ENCODE measurements around the gene ATOH1.

Gene ATOH1

DNA sequence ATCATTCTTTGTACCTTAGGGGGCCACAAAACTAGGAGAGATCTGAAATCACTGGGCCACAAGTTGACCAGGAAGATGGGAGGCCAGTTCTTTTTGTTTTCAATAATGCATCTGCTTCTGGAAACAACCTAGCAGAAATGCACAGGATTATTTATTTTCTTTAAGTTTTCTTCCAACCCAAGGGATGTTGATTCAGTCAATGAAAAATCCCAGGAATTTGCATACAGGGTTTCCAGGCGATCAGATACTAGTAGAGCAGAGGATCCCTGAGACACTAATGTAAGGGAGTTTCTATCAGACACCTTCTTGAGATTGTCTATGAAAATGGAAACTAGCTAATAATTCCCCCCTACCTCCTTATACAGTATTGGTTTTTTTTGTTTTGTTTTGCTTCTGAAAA lies 7.4 kb downstream of the ATOH1 start:
- DNase-seq: no peak

DNA sequence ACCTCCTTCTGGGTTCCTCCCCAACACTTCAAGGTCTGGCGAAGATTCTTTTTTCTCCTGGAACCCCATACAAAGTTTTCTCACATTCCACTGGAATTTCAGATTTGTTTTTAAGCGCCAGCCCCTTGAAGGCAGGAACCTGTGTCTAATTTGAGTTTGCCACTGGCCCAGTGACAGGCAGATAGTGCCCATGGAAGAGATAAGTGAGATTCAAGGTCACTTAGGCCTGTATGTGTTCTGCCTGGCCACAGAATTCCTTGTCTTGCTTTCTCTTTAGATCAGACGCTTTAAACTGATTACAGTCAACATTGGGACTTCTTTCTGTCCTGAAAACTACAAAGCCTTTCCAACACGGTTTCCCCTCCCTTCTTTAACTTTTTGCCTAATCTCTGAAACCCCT lies 11.2 kb downstream of the ATOH1 start:
- DNase-seq: no peak

DNA sequence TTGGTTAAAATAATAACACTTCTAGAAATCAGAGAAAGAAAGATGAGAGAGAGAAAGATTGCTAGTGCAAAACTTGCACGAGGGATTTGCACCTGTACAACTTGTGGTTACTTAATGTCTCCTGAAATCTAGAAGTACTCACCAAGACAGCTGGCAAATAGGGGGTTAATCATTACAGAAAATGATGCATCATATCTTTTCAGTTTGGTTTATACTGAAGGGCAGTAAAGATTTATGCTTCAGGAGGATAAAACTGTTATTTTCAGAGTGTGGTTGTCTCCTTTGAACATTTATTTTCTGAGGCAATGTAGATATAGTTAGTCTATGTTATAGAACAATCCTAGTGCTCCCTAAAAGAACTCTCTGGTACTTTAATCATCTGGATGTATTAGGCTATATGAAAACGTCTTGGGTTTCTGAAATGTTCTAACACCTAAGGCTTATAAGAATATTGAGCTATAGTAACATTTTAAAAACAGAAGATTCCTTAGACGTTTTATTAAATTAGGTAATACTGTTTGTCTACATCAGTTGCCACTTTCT lies 13.3 kb downstream of the ATOH1 start:
- DNase-seq: no peak

DNA sequence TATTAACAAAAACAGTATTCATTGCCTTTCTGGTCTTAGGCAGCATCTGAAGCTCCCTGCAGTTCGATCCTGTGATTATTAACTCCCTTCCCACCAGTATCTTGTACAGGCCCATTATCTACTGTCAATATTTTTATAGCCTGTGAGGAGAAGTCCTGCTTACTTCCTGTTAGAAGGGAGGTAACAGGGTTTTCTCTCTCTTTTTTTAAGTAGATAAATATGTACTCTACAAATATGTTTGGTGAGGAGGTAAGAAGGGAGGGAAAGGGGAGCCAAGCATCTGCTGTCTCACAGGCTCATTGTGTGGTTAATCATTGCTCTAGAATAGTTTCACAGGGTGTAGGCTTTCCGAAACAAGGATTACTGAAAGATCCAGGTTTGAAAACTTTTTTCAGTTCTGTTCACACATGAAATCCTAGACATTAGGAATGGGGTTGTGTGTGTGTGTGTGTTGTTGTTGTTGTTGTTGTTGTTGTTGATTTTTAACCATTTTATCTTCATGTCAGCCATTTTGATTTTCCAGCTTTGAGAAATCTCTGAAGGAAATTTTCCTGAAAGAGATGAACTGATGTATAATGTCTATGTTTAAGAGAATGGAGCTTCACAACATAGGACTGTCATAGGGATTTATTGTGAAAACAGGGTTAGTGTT lies 14.2 kb downstream of the ATOH1 start:
- DNase-seq: no peak

DNA sequence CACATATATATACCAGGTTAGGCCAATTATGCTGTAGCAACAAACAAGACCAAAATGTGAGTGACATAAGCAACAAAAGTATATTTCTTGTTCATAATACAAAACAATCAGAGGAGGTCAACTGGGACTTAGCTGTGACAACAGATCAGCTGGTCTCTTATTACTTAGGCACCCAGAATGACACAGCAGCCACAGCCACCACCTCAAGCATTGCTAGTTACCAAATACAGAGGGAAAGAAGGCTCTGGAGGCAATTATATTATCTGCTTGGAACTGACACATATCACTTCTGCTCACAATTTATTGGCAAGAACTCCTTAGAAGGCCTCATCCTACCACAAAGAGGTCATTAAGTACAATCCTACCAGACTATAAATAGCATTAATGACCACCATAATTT lies 15.2 kb downstream of the ATOH1 start:
- no peak for DNase-seq

DNA sequence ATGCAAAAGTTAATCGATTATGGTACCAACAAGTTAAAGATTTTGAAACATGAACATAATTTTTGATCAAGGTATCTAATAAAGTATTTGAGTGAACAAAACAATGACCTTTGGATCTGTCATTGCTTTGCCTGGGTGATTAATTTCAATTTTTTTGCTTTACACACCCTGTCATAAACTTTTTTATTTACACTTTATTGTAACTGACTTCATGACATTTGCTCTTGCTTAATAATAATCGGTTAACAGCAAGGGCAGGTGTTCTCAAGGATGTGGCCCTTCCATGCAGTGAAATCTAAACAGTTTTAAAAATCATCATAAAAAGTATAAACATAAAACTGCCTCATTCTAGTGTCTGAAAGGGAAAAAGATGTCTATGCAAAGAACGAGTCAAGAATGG lies 24.1 kb downstream of the ATOH1 start:
- no peak for DNase-seq

DNA sequence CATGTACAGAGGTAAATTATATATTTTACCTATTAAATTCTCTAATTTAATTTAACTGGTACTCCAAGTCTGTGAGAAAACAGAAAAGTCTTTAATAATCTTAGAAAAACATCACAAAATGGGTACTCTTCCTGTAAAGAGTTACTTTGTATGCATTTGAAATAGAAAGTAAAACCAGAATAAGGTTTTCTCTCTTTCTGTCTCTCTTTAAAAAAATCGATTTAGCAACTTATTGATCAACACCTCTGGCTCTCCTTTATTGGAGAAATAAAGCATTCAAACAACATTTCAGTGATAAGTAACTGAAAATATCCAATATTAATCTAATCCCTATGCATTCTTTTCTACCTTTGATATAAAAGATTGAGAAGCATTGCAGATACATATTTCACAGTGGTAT lies 27.4 kb downstream of the ATOH1 start:
- no peak for DNase-seq

DNA sequence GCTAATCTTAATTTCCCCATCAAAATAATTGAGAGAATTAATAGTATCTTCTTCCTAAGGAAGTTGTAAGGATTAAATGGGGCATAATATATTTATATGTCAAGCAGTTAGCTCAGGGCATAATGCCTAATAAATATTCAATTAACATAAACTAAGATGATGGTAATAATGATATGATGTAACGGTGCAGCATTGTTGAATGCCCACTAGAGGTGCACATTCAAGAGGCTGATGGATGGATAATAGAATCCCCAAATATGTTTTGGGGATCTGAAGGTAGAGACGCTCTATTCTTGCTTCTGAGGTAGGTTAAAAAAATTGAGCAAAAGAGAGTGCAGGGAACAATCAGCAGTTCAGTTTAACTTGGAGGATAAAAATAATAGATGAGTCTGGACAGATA lies 37.1 kb downstream of the ATOH1 start:
- no peak for DNase-seq

DNA sequence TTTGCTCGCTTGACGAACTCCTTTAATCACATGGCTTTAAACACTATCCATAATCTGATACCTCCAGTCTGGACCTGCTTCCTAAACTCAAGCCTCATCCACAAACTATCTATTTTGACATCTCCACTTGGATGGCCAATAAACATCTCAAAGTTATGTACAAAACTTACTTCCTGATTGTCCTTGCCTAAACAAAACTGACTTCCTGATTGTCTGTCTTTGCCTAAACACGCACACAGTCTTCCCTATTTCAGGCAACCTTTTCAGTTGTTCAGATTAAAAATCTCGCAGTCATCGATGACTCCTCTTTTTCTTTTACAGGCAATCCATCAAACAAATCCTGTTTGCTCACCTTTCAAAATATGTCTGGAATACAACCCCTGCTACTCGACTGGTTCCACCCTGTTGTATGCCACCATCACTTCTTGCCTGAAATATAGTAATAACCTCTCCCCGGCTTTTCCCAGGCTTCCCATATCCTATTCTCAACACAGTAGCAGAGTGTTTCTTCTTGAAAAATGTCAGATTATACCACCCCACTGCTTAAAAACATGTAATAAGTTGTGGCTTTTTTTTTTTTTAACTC lies 39.0 kb downstream of the ATOH1 start:
- DNase-seq: no peak

DNA sequence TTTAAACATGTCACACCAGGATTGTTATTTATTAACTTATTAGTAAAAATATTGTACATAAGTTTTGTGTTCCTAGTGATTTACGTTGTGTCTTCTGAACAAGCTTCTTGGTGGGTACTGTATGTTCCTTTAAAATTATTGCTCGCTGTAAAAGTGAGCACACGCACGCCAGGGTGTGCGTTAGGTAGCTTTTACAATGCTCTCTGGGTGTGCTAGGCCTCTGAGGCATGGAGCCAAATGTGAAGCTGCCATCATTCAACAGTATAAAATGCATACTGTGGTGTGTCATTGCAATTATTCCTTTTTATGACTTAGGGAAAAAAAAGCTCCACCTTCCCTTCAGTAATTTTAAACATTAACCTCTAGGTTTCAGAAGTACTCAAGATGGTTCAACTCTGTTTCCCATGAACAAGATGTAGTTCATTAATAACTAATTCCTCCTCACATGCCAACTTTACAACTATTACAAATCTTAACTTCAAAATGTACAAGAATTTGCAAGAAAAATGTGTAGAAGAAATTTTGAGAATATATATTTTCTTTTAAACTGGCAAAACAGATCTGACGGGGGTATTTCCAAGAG lies 42.4 kb downstream of the ATOH1 start:
- no peak for DNase-seq

DNA sequence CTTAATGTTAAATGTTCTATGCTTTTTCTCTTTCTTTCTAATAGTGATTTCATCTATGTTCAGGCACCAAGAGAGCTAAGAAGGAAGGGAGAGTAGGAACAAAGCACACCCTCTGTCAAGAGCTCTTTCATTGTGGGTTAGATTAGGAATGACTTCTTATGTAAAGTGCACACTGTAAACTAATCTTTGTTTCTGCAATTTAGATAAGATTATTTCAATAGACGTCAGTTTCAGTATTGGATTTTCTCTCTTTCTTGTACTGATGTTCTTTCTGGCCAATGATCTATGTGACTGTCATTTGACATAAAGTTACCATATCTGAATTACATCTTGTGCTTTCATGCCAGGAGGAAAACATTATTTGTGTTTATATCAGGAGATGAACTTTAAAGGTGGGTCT lies 48.2 kb downstream of the ATOH1 start:
- no peak for DNase-seq

DNA sequence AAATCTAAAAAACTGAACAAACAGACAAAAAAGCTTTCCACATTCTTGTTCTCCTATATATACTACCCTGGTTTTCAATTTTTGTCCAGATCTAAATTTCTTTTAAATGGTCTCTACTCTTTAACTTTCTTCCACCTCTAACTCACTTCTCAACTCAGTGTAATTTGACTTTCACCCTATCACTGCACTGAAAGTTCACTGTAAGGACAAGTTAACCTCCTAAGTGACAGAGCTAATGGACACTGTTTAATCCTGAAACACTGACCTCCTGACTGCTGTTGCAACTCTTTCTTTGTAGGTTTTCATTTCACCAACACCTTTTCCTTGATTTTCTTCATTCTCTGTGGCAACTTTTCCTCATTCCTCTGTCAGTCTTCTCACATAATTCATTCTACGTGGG lies 50.0 kb downstream of the ATOH1 start:
- DNase-seq: no peak

DNA sequence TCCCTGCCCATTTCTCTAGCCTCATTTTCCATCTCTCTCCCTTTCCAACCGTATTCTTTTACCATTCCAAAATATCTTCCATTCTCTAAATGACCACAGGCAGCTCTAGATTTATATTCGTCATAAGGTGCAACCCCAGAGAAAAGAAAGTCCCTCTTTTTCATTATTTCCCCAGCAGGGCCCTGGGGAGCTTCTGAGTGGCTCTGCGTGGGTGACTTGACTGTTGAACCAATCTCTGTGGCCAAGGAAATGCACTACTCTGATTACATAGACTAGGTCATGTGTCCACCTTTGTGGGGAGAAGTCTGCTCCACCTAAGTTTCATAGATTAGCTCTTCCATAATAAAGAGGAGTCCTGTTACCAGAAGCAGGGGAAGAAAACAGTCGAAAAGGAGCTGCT lies 51.4 kb downstream of the ATOH1 start:
- no peak for DNase-seq

All from T-helper 1 cell (primary cell).